ENCODE data around the gene TFEC. TPM values are rescaled to one million over a fixed set of nuclear protein-coding genes. Genes with fewer than 3 reads are reported as not detected.

The TFEC gene
- total RNA-seq, 1 donor, result not detected

DNA sequence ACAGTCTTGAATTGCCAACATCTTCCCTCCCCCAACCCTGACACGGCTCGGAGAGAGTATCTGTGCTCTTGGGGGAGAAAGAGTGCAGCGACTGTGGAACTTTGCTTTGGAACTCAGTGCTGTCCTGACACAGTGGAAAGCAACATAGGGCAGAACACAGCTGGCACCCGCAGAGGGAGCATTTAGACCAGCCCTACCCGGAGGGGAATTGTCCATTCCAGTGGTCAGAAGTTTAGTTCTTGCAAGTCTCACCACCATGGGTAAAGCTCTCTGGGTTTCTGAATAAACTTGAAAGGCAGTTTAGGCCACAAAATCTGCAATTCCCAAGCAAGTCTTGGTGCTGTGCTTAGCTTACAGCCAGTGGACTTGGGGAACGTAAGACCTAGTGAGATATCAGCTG lies 34.9 kb downstream of the TFEC start:
- no peak overlapping the region for H3K4me3 ChIP-seq (ENCODE audit: low read depth, low read length)
- no peak for DNase-seq (ENCODE audit: low read depth)
- TF ChIP-seq, protein P1, sequence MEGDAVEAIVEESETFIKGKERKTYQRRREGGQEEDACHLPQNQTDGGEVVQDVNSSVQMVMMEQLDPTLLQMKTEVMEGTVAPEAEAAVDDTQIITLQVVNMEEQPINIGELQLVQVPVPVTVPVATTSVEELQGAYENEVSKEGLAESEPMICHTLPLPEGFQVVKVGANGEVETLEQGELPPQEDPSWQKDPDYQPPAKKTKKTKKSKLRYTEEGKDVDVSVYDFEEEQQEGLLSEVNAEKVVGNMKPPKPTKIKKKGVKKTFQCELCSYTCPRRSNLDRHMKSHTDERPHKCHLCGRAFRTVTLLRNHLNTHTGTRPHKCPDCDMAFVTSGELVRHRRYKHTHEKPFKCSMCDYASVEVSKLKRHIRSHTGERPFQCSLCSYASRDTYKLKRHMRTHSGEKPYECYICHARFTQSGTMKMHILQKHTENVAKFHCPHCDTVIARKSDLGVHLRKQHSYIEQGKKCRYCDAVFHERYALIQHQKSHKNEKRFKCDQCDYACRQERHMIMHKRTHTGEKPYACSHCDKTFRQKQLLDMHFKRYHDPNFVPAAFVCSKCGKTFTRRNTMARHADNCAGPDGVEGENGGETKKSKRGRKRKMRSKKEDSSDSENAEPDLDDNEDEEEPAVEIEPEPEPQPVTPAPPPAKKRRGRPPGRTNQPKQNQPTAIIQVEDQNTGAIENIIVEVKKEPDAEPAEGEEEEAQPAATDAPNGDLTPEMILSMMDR (IDR thresholded peaks at IDR 0.05; ENCODE audit: insufficient read depth, low read depth, low read length), result no peak

DNA sequence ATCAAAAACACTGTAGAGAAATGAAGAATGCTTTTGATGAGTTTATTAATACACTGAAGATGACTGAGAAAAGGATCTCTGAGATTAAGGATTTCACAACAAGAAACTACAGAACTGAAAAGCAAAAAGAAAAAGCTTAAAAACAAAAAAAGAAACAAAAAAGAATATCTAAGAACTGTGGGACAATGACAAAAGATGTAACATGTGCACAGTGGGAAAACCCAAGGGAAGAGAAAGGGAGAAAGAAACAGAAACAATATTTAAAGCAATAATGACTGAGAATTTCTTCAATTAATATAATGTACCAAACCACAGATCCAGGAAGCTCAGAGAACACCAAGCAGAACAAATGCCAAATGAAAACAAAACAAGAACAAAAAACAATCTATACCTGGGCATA lies 42.2 kb downstream of the TFEC start:
- TF ChIP-seq, protein P1 (IDR thresholded peaks at IDR 0.05; ENCODE audit: insufficient read depth, low read depth, low read length), result no peak
- DNase-seq (ENCODE audit: low read depth), result no peak
- H3K4me3 ChIP-seq (ENCODE audit: low read depth, low read length), result no peak overlapping the region

DNA sequence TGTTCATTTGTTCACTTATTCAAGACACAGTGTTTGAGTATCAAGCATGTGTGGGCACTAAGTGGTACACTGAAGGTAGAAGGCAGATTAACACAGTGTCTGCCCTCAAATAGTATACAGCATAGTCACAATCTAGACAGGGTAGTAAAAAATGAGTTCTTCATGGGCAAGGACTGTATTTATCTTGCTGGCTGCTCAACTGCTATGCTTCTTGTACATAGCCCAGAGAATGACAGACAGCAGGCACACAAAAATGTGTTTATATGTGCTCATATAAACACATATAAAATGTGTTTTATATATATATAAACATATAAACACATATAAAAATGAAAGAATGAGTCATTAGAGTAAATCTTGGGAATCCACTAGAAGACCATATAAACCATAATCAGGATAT lies 43.1 kb downstream of the TFEC start:
- DNase-seq (ENCODE audit: low read depth), result no peak
- no peak overlapping the region for H3K4me3 ChIP-seq (ENCODE audit: low read depth, low read length)
- TF ChIP-seq, protein P1 (IDR thresholded peaks at IDR 0.05; ENCODE audit: insufficient read depth, low read depth, low read length), result no peak

DNA sequence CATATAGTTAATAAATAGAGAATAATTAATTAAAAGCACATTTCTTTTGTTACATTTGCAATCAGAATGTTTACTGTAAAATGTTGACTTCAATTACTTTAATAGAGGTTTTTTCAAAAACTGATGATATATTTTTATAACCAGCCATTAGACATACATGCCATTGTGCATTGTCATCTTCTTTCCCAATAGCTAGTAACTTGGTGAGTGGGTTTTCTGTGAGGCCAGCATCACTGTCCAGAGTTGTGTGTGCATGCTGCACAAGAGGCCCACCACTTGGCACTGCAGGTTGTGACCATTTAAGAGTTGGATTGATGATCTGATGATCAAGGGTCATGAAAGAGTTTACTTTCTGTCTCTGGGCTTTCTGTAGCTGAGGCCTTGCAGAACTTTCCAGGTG lies 46.5 kb downstream of the TFEC start:
- DNase-seq (ENCODE audit: low read depth), result no peak
- H3K4me3 ChIP-seq (ENCODE audit: low read depth, low read length), result no peak overlapping the region
- TF ChIP-seq, protein P1 (IDR thresholded peaks at IDR 0.05; ENCODE audit: insufficient read depth, low read depth, low read length), result no peak

DNA sequence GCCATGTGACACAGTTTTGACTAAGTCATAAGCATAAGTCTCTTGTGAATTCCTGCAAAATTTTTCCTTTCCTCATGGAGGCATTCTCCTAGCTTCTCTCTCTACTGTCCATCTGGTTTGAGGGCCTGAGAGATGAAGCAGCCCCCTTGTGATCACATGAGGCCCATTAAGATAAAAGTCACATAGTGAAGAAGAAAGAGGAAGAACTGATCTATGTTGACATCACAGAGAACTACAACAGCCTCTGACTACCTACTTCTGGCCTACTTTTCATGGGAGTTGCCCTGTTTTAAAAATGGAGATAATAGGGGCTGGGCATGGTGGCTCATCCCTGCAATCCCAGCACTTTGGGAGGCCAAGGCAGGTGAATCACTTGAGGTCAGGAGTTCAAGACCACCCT lies 50.4 kb downstream of the TFEC start:
- TF ChIP-seq, protein P1 (IDR thresholded peaks at IDR 0.05; ENCODE audit: insufficient read depth, low read depth, low read length), result no peak
- H3K4me3 ChIP-seq (ENCODE audit: low read depth, low read length), result no peak overlapping the region
- no peak for DNase-seq (ENCODE audit: low read depth)

DNA sequence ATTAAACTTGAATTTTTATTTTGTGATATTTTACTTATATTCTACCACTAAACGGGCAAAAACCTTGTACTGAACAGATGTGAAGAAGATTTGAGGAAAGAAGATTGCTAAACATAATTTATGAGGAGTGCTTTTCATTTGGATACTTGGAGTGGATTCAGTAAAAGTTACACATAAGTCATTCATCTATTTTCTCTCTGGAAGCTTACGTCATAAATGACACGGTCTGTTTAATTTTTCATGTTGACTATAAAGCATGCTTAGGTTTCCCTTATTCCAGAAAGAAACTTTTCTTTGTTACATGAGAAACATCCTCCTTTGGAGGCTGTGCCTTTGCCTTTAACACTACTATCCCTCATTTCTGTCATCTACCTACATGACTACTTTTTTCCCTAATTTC lies 53.9 kb downstream of the TFEC start:
- DNase-seq (ENCODE audit: low read depth), result no peak
- TF ChIP-seq, protein P1 (IDR thresholded peaks at IDR 0.05; ENCODE audit: insufficient read depth, low read depth, low read length), result no peak

DNA sequence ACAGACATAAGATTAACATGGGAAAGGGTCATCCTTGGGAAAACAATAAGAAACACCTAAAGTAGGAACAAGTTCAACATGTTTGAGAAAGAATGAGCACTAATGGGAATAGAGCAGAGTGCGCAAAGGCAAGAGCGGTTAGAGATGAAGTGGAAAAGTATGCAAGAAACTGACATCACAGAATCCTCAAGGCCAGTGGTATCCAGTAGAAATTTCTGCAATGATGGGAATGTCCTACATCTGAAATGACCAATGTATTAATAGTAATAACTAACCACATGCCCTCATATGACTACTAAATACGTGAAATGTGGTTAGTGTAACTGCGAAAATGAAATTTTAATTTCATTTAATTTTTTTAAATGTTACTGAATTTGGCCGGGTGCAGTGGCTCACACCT lies 54.8 kb downstream of the TFEC start:
- no peak for DNase-seq (ENCODE audit: low read depth)
- TF ChIP-seq, protein P1 (IDR thresholded peaks at IDR 0.05; ENCODE audit: insufficient read depth, low read depth, low read length), result no peak
- H3K4me3 ChIP-seq (ENCODE audit: low read depth, low read length), result no peak overlapping the region

More for the DNA sequence above, 53.9 kb downstream of the TFEC start:
- H3K4me3 ChIP-seq (ENCODE audit: low read depth, low read length), result no peak overlapping the region

Measured in fibroblast of villous mesenchyme (primary cell).